Measurements from ENCODE around the gene WIPF2.
"Not testable (repeated sequence)": the region's sequence is repeated elsewhere in the genome, so short reads cannot be mapped to it uniquely, and the experiment has no call there.

WIPF2 gene

DNA sequence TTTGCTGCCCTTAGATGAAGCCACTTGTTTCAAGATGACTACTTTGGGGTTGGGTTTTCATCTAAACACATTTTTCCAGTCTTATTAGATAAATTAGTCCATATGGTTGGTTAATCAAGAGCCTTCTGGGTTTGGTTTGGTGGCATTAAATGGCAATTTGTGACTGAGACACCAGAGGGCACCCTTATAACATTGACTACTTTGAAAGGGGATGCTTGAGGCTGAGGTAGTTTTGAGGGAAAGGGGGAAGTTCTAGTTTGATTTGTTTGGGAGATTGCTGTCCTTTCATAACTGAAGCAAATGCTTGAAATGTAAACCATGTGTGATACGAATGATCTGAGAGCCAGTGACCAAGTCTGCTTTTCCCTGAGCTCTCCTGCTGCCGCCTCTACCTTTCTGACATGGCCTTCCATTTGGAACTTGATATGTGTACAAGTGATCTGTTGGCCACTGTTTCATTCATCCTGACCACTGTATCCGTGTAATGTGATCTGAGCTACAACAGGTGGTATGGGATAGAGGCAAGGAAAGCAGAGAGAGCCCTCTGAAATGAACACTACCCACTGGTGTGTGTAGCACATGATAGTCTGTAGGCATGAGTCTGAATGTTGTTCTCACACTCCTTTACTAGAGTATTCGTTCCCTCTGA, 84.0 kb downstream of the WIPF2 start:
- DNase-seq = peak; percentile 60

DNA sequence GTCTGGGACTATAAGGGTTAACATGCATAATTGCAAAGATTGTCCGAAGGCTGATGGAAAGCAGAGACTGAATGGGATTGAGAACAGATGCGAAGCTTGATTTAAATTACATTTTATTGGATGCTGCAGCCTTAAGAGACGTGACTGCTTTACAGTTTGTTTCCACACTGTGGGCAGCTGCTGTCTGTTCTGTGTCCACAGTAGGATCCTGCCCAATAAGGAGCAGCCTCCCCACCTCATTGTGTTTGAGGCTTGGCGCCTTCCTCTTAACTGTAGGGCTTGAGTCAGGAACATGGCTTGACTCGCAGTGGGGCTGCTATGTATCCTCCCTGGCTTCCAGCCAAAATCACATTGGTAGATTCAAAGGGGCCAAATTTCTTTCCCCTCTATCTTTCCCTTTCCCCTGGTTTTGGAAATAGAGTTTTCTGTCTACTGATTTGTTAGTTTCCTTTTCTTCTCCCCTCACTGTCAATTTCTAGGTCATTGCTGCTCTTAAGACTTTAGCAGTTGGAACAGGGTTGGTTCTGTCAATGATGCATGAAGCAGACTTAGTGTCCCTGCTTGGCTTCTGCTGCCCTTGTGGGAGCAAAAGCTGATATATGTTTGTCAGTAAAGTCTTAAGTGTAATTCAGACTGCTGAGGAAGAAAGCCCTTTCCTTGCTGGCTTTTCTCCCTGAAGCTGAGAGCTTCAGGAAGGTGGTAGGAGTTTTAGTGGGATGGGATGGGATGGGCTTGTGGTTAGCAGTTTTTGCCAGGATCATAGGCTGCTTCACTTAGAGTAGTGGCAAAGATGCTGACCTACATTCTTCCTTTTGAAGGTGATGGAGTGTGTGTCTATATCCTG, 84.8 kb downstream of the WIPF2 start:
- DNase-seq = no peak

GRCh38 chr17:40304552-40304863, 85.4 kb downstream of the WIPF2 start:
- DNase-seq = not testable (repeated sequence)

GRCh38 chr17:40304866-40305265, 85.8 kb downstream of the WIPF2 start:
- DNase-seq = not testable (repeated sequence)

DNA sequence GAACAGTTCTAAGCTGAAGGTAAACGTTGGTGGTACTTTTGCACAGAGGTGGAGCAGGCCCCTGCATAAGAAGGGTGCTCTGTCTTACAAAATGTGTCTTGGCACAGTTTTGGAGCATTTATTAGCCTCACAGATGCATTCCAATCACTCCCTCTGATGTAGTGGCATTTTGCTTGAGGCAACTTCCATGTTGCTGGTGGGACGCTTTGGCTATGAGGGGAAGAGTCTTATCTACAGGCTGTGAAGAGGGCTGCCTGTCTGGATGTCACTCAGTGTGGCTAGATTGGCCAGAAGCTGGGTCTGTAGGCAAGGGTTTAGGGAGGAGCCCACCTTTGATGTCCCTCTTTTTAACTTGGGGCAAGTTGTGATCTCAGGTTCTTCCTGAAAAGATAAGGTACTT, 87.3 kb downstream of the WIPF2 start:
- no peak for DNase-seq

DNA sequence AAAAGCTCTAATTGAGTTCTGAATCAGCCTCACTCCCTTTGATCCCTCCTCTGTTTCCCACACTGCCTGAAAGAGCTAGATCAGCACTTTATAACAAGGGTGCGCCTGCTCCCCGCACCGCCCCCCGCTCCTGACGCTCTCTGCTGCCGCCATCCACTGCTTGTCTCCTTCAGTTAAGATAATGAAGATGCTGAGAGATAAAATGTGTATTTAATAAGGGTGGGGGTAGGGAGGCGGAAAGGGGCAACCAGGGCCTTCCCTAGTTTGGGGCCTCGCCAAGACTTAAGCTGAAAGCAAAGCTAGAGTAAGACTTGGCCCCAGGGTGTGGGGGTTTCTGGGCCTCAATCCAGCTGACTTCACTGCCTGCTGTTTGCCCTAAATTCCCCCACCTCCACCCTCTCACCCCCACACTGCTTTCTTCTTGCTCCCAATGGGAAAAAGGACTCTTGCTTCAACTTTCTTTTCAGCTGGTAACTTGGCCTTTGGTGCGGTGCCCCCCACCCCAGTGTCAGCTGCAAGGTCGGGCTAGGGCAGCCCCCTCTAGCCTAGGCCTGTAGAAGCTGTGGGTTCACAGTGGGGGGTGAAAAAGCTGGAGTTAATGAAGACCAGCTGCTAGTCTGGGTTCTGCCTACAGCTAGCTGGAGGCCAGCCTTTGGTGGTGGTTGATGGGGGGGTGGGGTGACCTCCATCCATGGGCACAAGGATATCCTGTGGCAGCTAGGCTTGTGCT, 88.1 kb downstream of the WIPF2 start:
- DNase-seq = no peak

DNA sequence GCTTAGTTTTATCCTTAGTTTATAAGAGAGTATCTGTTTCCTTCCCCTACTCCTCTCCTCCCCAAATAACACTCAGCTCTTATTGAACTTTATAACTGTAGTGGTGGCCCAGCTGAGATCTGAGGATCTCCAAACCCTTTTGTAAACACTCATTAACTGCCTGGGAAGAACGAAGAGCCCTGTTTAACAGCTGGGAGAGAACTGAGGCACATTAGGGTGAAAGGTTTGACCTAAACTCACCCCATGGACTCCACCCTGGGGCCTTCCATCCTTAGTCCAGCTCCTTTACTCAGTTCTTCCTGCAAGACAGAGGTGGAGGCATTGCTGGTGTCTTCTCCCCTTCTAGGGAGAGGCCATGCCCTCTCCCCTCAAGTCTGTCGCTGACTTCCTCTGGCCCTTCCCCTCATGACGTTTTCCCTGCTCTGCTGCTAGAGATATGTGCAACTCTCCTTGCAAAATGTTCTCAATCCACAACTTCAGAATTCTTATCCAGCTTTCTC, 88.7 kb downstream of the WIPF2 start:
- DNase-seq = no peak

DNA sequence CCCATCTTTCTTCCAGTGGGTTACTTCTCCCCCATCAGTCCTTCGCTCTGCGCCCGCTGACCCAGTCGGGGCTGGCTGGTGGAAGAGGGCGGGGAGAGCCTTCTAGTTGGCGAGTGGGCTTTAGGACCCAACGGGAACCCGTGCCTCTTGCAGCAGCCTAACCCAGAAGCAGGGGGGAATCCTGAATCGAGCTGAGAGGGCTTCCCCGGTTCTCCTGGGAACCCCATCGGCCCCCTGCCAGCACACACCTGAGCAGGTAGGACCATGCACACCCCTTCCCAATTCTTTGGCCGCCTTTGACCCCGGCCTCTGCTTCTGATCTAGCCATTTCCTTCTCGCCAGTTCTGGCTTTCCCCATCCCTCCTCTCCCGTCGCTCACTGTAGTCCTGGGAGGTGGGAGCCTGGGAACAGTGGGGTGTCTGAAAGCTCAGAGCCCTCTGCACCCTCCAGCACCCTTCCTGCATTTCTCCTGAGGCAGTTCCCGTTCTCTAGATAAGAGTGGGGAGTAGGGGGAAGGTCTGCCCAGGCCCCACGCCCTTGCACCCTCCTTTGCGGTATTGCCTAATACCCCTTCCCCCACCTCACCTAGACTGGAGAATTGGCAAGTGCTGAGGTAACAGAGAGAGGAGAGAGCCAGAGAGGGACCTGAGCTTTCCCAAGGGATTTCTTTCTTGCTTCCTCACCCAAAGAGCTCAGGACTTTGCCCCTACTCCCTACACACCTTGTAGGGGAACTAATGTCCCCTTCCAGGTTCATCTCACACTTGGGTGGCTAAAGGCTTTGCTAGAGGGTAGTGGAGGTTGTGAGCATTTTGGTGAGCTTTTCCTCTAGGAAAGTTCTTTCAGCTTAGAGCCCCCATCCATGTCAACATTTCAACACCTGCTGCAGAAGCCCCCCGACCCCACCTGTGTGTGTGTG, 90.2 kb downstream of the WIPF2 start, which contains the start of gene RARA:
RARA (plus strand) TSS at position 150 of the 918 bp plus-strand sequence. CDS start 22,039 bp downstream, outside the sequence.
- no peak for DNase-seq

DNA sequence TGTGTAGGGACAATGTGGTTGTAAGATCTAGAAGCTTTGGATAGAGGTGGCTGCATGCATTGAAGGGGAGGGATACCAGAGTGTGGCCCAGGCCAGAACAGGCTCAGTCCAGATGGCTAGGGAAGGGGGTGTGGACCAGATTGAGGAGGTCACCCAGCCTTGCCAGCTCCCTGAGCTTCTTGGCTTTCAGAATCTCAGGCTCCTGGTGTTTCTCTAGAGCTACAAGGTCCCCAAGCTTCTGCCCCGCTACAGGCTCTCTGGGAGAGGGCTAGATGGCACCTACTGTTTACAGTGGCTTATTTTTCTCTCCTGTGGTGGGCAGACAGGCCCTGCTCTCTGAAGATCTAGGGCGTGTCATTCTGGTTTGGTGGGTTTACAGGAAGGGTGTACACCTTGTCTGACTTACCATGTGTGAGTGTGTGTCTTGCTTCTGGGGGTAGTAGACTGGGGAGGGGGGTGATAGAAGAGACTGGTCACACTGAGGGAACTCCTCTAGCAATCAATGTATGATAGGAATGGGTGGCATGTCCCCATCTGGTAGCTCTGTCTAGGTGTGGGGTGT, 90.9 kb downstream of the WIPF2 start:
- no peak for DNase-seq

DNA sequence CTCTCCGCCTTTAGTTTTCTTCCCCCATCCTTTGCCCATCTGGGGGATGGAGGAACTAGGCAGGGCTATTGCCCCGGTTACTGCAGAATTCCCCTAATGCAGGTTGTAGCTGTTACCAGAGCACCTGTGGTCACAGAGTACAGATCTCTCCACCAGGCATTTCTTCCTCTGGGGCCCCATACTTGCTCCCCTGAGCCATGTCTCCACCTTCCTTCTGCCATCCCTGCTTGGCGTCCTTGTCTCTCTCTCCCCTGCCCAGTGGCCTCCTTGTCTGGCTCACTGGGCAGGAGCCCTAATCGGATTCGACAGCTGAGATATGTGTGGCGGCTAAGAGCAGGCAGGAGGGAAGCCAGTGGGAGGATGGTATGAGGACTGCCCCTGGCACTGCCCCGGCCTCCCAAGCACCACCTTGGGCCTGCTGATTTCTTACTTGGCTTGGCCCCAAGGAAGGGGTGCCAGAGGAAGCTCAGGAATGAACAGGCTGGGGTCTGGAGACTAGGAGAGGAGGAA, 91.8 kb downstream of the WIPF2 start:
- DNase-seq = no peak

DNA sequence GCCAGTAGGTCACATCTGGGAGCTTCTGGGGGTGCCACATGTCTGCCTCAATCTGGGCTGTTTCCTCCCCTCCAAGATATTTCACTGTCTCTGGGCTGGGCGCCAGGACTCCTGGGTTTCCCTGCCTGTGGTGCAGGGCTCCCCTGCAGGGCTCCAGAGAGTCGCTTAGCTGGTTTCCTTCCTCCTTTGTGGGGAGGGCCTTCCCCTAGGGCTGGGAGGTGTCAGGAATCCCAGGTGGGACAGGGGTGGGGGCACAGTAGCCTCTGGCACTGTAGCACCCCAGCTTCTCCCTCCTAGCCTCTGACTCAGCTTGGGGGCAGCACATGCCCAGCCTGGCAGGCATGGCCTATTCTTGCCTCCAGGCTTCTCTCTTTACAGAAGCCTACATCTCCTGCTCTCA, 92.5 kb downstream of the WIPF2 start:
- DNase-seq = no peak

GRCh38 chr17:40312131-40312731, 93.1 kb downstream of the WIPF2 start:
- DNase-seq = no peak

- no peak for DNase-seq
Observed at GRCh38 chr17:40312893-40313667, 94.0 kb downstream of the WIPF2 start.

DNA sequence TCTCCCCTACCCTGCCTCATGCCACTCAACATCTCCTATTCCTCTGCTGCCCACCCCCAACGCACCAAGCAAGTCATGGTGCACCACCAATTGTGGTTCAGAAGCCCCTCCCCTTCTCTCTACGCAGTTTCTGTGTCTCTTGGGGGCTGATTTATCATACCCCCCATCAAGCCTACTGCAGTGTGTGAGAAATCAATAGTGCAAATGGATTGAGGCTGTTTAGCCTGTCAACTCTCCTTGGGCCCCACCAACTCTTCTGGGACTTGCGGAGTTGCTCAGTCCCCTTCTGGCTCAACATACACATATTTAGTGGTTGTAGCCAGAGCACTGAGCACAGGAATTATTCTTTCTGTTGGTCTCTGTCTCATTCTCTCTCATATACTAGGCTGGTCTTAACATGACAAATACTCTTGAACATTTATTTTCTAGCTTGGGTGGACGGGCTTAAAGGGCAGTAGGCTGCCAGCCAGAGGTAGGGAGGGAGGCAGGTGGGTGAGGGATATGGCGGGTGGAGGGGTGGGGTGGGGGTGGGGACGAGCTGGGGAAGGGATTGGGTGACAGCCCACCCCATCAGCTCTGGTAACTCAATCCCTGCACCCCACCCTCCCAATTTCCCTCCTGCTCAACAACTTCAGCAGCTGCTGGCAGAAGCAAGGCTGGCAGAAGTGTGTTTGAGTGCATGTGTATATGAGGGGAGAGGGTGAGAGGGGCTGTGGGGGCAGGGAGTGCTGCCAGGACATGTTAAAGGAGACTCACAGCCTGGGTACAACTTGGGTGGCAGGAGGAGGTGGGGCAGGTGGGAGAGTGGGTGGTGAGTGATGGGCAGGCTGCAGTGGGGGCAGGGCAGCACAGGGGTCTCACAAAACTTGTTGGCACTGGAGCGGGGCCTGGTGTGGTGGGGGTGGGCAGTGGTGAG, 94.8 kb downstream of the WIPF2 start:
- no peak for DNase-seq

GRCh38 chr17:40314584-40314956, 95.5 kb downstream of the WIPF2 start:
- peak; percentile 84 for DNase-seq

DNA sequence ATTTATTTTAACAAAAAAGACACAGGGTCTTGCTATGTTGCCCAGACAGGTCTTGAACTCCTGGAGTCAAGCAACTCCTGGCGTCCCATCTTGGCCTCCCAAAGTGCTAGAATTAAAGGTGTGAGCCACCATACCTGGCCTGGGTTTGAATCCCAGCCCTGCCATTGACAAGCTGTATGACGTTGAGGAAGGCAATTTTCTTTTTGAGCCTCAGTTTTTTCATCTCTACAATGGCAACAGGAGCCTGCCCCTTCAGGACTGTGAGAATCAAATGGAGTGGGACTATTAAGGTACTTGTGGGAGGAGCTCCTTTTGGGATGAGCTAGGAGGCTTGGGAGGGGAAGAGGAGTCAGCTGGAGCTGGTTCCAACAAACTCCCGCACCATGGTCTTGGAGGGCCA, 96.1 kb downstream of the WIPF2 start:
- DNase-seq = no peak

DNA sequence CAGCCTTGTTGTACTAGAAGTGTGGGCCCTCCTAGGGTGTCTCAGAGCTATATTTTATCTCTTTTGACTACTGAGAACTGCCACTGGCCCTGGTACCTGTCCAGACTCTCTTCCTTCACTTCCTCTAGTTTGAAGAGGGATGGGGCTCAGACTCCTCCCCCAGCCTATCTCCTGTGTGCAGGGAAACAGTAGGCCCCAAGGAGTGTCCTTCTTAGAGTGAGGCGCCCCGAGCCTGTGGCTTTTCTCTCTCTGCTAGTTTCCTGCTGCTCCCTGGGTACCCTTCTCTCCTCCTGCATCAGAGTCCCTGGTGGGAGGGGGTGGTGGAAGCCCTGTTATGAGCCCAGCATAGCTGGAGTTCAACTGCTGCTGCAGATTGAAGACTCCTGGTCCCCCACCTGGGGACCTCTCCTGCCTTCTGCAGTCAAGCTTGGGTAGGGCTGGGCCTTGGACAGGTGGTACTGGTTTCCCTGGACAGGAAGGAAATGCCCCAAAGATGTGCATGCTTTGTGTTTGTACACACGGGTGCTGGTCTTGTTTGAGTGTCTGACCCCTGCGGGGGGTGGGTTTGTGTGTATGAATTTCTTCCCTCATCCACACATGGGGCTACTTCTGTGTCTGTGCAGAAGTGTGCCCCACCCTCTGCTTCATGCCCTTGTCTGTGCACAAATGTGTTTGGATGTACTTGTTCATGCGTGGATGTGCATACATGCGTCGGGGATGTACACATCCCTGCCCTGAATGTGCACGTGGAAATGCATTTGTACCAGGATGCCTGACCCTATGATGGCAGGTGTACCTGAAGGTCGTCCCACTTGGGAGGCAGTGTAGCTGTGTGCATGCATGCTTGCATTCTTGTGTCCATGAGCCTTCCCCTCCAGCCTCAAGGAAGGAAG, 96.8 kb downstream of the WIPF2 start:
- no peak for DNase-seq

DNA sequence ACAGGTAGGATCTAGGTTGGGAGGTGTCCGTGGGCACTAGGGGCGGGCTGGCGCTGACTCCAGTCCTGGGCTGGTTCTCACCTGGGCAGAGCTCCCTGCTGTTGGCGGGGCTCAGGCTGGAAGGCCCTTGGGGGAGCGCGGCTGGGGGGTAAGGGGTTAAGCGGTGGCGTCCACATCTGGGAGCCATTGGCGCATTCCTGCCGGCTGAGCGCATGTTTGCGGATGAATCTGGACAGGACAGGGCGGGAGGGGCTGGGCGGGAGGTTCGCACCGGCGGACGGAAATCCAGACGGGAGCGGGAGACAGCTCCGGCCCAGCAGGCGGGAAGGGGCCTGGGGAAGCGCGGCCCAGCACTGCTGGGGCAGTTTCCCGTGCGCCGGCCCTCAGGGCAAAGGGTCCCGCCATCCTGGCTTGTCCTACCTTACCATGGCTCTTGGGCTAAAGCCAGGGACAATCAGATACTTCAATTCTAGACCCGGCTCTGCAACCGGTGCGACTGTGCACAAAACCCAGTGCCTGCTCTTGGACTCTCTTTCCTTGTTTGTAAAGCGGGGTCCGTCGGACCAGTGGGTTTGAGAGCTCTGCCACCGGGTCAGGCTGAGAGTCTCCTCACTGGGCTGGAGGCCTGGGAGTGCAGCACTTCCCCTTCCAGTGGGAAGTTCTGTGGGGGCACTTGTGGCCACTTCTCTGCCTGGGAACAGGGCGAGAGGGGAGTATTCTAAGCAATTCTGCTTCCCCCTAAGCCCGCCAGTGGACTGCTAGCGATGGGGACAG, 97.7 kb downstream of the WIPF2 start:
- DNase-seq = no peak

Measured in activated T-cell treated with anti-CD3 and anti-CD28 coated beads for 4 hours (primary cell).